ENCODE results near the gene CDK17. TPM values are rescaled to one million over a fixed set of nuclear protein-coding genes. Genes with fewer than 3 reads are reported as not detected.
"Not testable (repeated sequence)": the region's sequence is repeated elsewhere in the genome, so short reads cannot be mapped to it uniquely, and the experiment has no call there.

Gene CDK17
- total and polyA plus RNA-seq, 9 of the 15 experiments (the other 6 are each of a cell fraction or from before 2014, with no cell fraction given): 4.8 to 39.3 (median 21.6) TPM

DNA sequence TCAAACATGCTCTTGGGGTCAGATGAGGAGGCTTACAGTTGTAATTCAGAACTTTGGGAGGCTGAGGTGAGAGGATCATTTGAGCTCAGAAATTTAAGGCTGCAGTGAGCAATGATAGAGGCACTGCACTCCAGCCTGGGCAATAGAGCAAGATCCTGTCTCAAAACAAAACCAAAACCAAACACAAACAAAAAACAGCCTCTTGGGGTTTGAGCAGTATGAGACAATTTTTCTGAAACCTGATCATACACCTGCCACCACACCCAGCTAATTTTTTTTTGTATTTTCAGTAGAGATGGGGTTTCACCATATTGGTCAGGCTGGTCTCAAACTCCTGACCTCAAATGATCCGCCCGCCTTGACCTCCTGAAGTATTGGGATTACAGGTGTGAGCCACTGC is 17.4 kb upstream of the CDK17 start:
- H3K79me2 ChIP-seq (ENCODE audit: control insufficient read depth, insufficient read depth, low read length); POLR2A ChIA-PET; DNase-seq (ENCODE audit: extremely low read depth in 1 of 4, low spot score in 3 of 4); H3K27ac ChIP-seq (ENCODE audit: extremely low read depth, low read depth, low read length); intact Hi-C loops (cut with micrococcal nuclease); H2AFZ ChIP-seq (ENCODE audit: low read depth, low read length); H4K20me1 ChIP-seq (replicated peaks; ENCODE audit: control insufficient read depth, insufficient read depth, low read length); H3K9me1 ChIP-seq (ENCODE audit: control insufficient read depth, insufficient read depth, low read length); H3K36me3 ChIP-seq (ENCODE audit: control insufficient read depth, insufficient read depth, low read length); H3K9ac ChIP-seq (ENCODE audit: insufficient read depth in 1 of 2, low read depth in 2 of 2, low read length in 2 of 2); BruUV-seq (replicated peaks); H3K4me3 ChIP-seq; H3K4me2 ChIP-seq (ENCODE audit: insufficient read depth, low read length); H3K4me1 ChIP-seq (replicated peaks in 1 of 2; ENCODE audit: control insufficient read depth in 2 of 2, insufficient read depth in 2 of 2, low read length in 2 of 2); FAIRE-seq; ATAC-seq; in situ Hi-C loops (cut with MboI); H3K9me3 ChIP-seq (replicated peaks; ENCODE audit: control insufficient read depth, insufficient read depth, low read depth, low read length); H3K27me3 ChIP-seq (ENCODE audit: control insufficient read depth in 2 of 2, insufficient read depth in 2 of 2, low read length in 2 of 2); CTCF ChIA-PET (ENCODE audit: low intra/inter-chr PET ratio): not testable (repeated sequence)
- WGBS (ENCODE audit: insufficient coverage, low coverage, missing lambda C conversion rate): 76% methylated on average over 2 of the region's 2 CpGs
- TF ChIP-seq ZNF121 (CRISPR knock-in tag; conservative IDR thresholded peaks at IDR 0.05): 0 out of 2 replicates have a peak, but pooled peaks have one; percentile 21

GRCh38 chr12:96416033-96416799 is 16.0 kb upstream of the CDK17 start:
- no peak overlapping the region for H3K4me2 ChIP-seq (ENCODE audit: insufficient read depth, low read length)
- H4K20me1 ChIP-seq (replicated peaks; ENCODE audit: control insufficient read depth, insufficient read depth, low read length): no peaks in the 10 kb centered on the region
- no peaks in the 10 kb centered on the region for H3K9me1 ChIP-seq (ENCODE audit: control insufficient read depth, insufficient read depth, low read length)
- DNase-seq (ENCODE audit: extremely low read depth in 1 of 4, low spot score in 3 of 4) (no peak), FAIRE-seq (no peak), ATAC-seq (no peak)
- POLR2A ChIA-PET: no interaction called here
- CTCF ChIA-PET (ENCODE audit: low intra/inter-chr PET ratio): interaction anchor here (0.6 kb wide), 1 partner anchor 122 kb away, joined by 3 read pairs; no protein-coding TSS in a partner anchor
- no peaks in the 10 kb centered on the region for H3K27me3 ChIP-seq (ENCODE audit: control insufficient read depth in 2 of 2, insufficient read depth in 2 of 2, low read length in 2 of 2)
- no peaks in the 10 kb centered on the region for H3K36me3 ChIP-seq (ENCODE audit: control insufficient read depth, insufficient read depth, low read length)
- TF ChIP-seq ZNF217 (CRISPR knock-in tag; IDR thresholded peaks at IDR 0.05): no peak
- TF ChIP-seq, protein P1, sequence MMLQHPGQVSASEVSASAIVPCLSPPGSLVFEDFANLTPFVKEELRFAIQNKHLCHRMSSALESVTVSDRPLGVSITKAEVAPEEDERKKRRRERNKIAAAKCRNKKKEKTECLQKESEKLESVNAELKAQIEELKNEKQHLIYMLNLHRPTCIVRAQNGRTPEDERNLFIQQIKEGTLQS (IDR thresholded peaks at IDR 0.05): peak; percentile 17; the same call in 1 of the 2 replicates
- TF ChIP-seq, protein P1 (CRISPR knock-in tag; conservative IDR thresholded peaks at IDR 0.05): no peak
- TF ChIP-seq NR2C2 (CRISPR knock-in tag; IDR thresholded peaks at IDR 0.05): no peak
- TF ChIP-seq NR2C2 (tag; IDR thresholded peaks at IDR 0.05): peak; percentile 36; the same call in 1 of the 2 replicates
- TF ChIP-seq CEBPG (CRISPR knock-in tag; IDR thresholded peaks at IDR 0.05): no peak
- peak; percentile 18 to 44; a peak in 1 of 4 replicates for TF ChIP-seq CEBPG (tag; conservative IDR thresholded peaks at IDR 0.05 in 1 of 2, IDR thresholded peaks at IDR 0.05 in 1 of 2)
- intact Hi-C loops (cut with micrococcal nuclease) (no loop called here), in situ Hi-C loops (cut with MboI) (no loop called here)
- no peaks in the 10 kb centered on the region for H3K4me1 ChIP-seq (replicated peaks in 1 of 2; ENCODE audit: control insufficient read depth in 2 of 2, insufficient read depth in 2 of 2, low read length in 2 of 2)
- no peak overlapping the region for H3K9ac ChIP-seq (ENCODE audit: insufficient read depth in 1 of 2, low read depth in 2 of 2, low read length in 2 of 2)
- no TSS peak for BruUV-seq (replicated peaks)
- no peak overlapping the region for H3K27ac ChIP-seq (ENCODE audit: extremely low read depth, low read depth, low read length)
- H2AFZ ChIP-seq (ENCODE audit: low read depth, low read length): no peak overlapping the region
- no peaks in the 10 kb centered on the region for H3K9me3 ChIP-seq (replicated peaks; ENCODE audit: control insufficient read depth, insufficient read depth, low read depth, low read length)
- H3K79me2 ChIP-seq (ENCODE audit: control insufficient read depth, insufficient read depth, low read length): no peaks in the 10 kb centered on the region
- WGBS (ENCODE audit: insufficient coverage, low coverage, missing lambda C conversion rate): 14% methylated on average over 7 of the region's 7 CpGs
- H3K4me3 ChIP-seq: no peak overlapping the region

All from K562 (cell line).